HG02623 (cell line): ENCODE data around the gene MORF4L1.
"Not testable (repeated sequence)": the region's sequence is repeated elsewhere in the genome, so short reads cannot be mapped to it uniquely, and the experiment has no call there.

Experiments used
- ATAC-seq: cut with Tn5 transposase; IDR thresholded peaks from one replicate; pipeline ENCODE4 v1.9.1; 2021; ENCODE audit warnings: moderate library complexity; ENCODE audit not compliant: unreplicated experiment

The MORF4L1 gene

GRCh38 chr15:78898540-78898939, 25.9 kb downstream of the MORF4L1 start:
- no peak for ATAC-seq

- ATAC-seq: not testable (repeated sequence)
These were observed 28.3 kb downstream of the MORF4L1 start for GRCh38 chr15:78900819-78901533.

DNA sequence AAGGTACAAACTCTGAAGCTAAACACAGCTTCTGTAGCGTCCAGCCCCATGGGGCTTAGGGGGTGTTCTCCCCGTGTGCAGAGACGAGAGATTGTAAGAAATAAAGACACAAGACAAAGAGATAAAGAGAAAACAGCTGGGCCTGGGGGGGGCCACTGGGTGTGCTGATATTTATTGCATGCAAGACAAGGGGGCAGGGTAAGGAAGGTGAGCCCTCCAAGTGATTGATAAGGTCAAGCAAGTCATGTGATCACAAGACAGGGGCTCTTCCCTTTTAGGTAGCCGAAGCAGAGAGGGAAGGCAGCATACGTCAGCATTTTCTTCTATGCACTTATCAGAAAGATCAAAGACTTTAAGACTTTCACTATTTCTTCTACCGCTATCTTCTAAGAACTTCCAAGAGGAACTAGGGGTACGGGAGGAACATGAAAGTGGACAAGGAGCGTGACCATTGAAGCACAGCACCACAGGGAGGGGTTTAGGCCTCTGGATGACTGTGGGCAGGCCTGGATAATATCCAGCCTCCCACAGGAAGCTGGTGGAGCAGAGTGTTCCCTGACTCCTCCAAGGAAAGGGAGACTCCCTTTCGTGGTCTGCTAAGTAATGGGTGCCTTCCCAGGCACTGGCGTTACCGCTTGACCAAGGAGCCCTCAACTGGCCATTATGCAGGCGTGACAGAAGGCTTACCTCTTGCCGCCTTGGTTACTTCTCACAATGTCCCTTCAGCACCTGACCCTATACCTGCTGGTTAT, 29.8 kb downstream of the MORF4L1 start:
- ATAC-seq: not testable (repeated sequence)

DNA sequence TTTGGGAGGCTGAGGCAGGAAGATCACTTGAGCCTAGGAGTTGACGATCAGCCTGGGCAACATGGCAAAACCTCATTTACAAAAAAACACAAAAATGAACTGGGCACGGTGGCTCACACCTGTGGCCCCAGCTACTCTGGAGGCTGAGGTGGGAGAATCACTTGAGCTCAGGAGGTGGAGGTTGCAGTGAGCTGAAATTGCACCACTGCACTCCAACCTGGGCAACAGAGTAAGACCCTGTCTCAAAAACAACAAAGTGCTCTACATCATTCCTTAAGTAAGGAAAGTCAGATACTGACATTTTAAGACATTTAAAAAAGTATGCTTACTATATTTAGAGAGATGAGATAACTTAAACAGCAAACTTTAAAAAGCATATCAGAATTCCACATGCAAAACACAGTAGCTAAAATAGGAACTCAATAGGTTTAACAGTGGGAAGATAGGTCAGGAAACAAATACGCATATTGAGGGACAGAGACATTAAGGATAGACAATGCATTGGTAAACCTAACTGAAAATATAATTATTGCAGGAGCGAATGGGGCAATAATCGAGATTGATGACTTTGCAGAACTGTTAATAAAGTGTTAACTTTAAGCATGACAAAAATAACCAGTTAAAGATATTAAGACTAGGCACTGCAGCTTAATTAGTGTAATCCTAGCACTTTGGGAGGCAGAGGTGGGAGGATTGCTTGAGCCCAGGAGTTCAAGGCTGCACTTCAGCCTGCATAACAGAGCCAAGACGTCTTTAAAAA, 32.1 kb downstream of the MORF4L1 start:
- ATAC-seq: no peak

- ATAC-seq: no peak
These were observed 33.6 kb downstream of the MORF4L1 start for GRCh38 chr15:78906316-78906620.

- ATAC-seq: no peak
These were observed 34.9 kb downstream of the MORF4L1 start for GRCh38 chr15:78907577-78907976.

- no peak for ATAC-seq
These were observed 36.5 kb downstream of the MORF4L1 start for GRCh38 chr15:78909160-78909695.

GRCh38 chr15:78909791-78910228, 37.1 kb downstream of the MORF4L1 start:
- ATAC-seq: no peak

DNA sequence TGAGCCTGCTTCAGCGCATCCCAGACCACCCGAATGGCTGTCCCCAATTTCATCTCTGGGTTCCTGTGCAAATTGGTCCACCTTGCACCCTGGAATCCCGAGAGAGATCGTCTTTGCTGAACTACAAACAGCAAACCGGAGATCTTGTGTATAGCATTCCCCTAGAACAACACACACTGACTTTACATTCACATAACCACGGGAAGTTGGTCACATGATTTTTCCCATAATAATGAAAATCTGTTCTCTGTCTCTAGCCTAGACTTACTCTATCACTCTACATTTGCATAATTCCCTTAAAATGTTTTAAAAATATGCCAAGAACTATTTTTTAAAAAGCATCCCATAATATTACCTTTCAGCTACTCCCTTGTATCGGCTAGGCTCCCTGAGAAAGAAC, 37.6 kb downstream of the MORF4L1 start:
- no peak for ATAC-seq

GRCh38 chr15:78912316-78912715, 39.6 kb downstream of the MORF4L1 start:
- no peak for ATAC-seq

- ATAC-seq: no peak
These were observed 40.3 kb downstream of the MORF4L1 start for GRCh38 chr15:78913012-78913411.

GRCh38 chr15:78914027-78914764, 41.5 kb downstream of the MORF4L1 start:
- ATAC-seq: no peak

GRCh38 chr15:78915341-78916087, 42.8 kb downstream of the MORF4L1 start:
- ATAC-seq: no peak

DNA sequence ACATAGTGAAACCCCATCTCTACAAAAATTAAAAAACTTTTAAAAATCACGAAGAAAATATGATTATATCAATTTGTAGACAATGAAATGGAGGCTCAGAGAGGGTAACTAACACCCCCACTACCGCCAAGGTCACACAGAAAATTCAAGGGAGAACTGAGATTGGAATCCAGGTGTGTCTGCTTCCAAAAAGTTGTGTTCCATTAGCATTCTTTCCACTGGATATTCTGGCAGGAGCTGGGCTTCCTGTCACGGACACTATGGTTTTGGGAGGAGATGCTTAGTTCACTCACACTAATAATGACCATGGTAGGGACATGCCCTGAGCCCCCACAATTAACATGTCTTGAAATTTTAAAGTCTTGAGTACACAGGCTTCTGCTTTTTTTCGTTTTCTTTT, 43.4 kb downstream of the MORF4L1 start:
- no peak for ATAC-seq

GRCh38 chr15:78917888-78918287, 45.2 kb downstream of the MORF4L1 start:
- no peak for ATAC-seq

- ATAC-seq: no peak
These were observed 48.8 kb downstream of the MORF4L1 start for GRCh38 chr15:78921517-78921916.

DNA sequence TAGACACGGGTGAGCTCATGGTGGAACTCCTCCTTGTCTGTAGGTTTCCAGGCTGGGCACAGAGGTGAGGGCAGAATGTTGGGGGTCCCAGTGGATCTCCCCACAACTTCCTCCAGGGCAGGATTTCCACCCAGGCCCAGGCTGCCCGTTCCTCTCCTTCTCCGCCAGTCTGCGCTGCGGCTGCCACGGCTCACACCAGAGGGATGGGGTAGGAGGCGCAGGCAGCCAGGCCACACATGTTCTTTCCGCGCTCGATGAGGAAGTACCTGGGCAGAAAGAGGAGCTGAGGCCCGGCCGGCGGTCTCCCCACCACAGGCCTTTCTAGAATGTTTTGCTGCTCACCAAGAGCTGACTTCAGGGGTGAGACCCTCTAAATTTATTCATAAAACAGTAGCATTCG, 49.2 kb downstream of the MORF4L1 start:
- ATAC-seq: no peak

GRCh38 chr15:78922527-78922926, 49.8 kb downstream of the MORF4L1 start:
- ATAC-seq: no peak

DNA sequence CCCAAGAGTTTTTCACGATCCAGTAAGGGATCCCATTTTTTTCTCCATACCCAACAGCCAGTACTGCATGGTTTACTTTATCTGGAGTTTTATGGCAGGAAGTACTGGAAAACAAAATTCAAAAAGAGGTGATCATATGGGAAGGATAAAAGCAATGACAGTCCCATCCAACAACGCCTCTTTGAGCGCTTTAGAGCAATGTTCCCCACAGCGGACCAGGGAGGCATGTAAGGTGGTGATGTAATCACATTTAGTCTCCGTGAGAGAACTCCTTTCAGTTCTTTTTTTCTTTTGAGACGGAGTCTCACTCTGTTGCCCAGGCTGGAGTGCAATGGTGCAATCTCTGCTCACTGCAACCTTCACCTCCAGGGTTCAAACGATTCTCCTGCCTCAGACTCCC, 50.3 kb downstream of the MORF4L1 start:
- ATAC-seq: no peak
